K562 (cell line): ENCODE data around the gene UTS2R. TPM values are rescaled to one million over a fixed set of nuclear protein-coding genes. Genes with fewer than 3 reads are reported as not detected.

ENCODE experiments used
- CREB5 ChIP-seq: fragments of 250-450 bp; sonication (Bioruptor Pico); IDR thresholded peaks from 2 replicates; pipeline ENCODE4 v1.5.0; 2020; ENCODE audit warnings: mild to moderate bottlenecking
- CTCFL ChIP-seq: IDR thresholded peaks from 2 replicates; pipeline ENCODE4 v1.6.1; 2011; ENCODE audit warnings: borderline replicate concordance, low read depth, mild to moderate bottlenecking, moderate library complexity, low read length; ENCODE audit not compliant: insufficient read depth, poor library complexity, severe bottlenecking
- JUN ChIP-seq, 2 experiments: sonication (generic) in 1 of 2; formaldehyde crosslinking in 1 of 2; IDR thresholded peaks; 2 replicates each; pipeline versions ENCODE4 v1.6.1 to v1.8.0; 2012 to 2022; ENCODE audit warnings: borderline replicate concordance in 2 of 2, mild to moderate bottlenecking in 2 of 2, improper control_type of control experiment in 1 of 2, low read depth in 1 of 2, low read length in 1 of 2, missing genetic modification reagents in 1 of 2
- MEF2A ChIP-seq: IDR thresholded peaks from 2 replicates; pipeline ENCODE4 v1.6.1; 2011; ENCODE audit warnings: low read depth, mild to moderate bottlenecking, low read length, moderate library complexity; ENCODE audit not compliant: control insufficient read depth
- PHF8 ChIP-seq: fragments of 200-600 bp; sonication (generic); IDR thresholded peaks from 2 replicates; pipeline ENCODE4 v1.6.1; 2012; ENCODE audit warnings: mixed run types, mild to moderate bottlenecking, inconsistent platforms, low read length, moderate library complexity, borderline replicate concordance
- POLR2G ChIP-seq: fragments of 200-400 bp; formaldehyde crosslinking; IDR thresholded peaks from 2 replicates; pipeline ENCODE4 v1.6.1; 2017; ENCODE audit warnings: low read depth, mild to moderate bottlenecking, antibody characterized with exemption, low read length, moderate library complexity
- PPARD ChIP-seq: fragments of 250-450 bp; sonication (Bioruptor Pico); IDR thresholded peaks from 2 replicates; pipeline ENCODE4 v1.8.0; 2022; ENCODE audit warnings: inconsistent platforms, mild to moderate bottlenecking, moderate library complexity
- PRPF4 ChIP-seq: fragments of 200-400 bp; formaldehyde crosslinking; IDR thresholded peaks from one replicate; pipeline ENCODE4 v1.6.1; 2017; ENCODE audit warnings: low read length, low read depth, mild to moderate bottlenecking; ENCODE audit not compliant: insufficient read depth, poor library complexity, severe bottlenecking
- PURB ChIP-seq: sonication (generic); formaldehyde crosslinking; IDR thresholded peaks from 2 replicates; pipeline ENCODE4 v1.9.0; 2021; ENCODE audit warnings: low read depth, mild to moderate bottlenecking, missing genetic modification reagents
- RBM15 ChIP-seq: fragments of 200-400 bp; formaldehyde crosslinking; IDR thresholded peaks from 2 replicates; pipeline ENCODE4 v1.6.1; 2018; ENCODE audit warnings: mild to moderate bottlenecking, low read length, moderate library complexity; ENCODE audit not compliant: insufficient read depth
- RFX1 ChIP-seq: fragments of 450-650 bp; IDR thresholded peaks from 2 replicates; pipeline ENCODE4 v1.6.1; 2016; ENCODE audit warnings: mild to moderate bottlenecking, moderate library complexity
- SIRT6 ChIP-seq: IDR thresholded peaks from one replicate; pipeline ENCODE4 v1.6.1; 2012; ENCODE audit warnings: low read depth, mild to moderate bottlenecking, control low read depth, inconsistent platforms, low read length, moderate library complexity
- SMARCB1 ChIP-seq: IDR thresholded peaks from 2 replicates; pipeline ENCODE4 v1.6.1; 2011; ENCODE audit warnings: improper control_type of control experiment, low read depth; ENCODE audit not compliant: insufficient read length
- SREBF2 ChIP-seq: sonication (generic); formaldehyde crosslinking; IDR thresholded peaks from 2 replicates; pipeline ENCODE4 v1.4.0; 2020; ENCODE audit warnings: mild to moderate bottlenecking, missing genetic modification reagents
- STAT5B ChIP-seq: fragments of 250-450 bp; sonication (Bioruptor Pico); IDR thresholded peaks from 2 replicates; pipeline ENCODE4 v1.8.0; 2021; ENCODE audit warnings: mild to moderate bottlenecking, inconsistent platforms
- ZNF124 ChIP-seq: sonication (generic); formaldehyde crosslinking; IDR thresholded peaks from 2 replicates; pipeline ENCODE4 v1.8.1; 2022; ENCODE audit warnings: missing genetic modification reagents
- ZNF354B ChIP-seq: fragments of 250-450 bp; sonication (Bioruptor Pico); IDR thresholded peaks from 2 replicates; pipeline ENCODE4 v1.4.0; 2020
- polyA plus RNA-seq, 8 experiments: library from polyadenylated mRNA; depleted of rRNA in 4 of 8; stranded (reverse) in 5 of 8; unstranded in 3 of 8; fragments of >200 nt; fragmentation: Nextera tagmentation in 2 of 8; fragmentation: Illumina TruSeq in 1 of 8; extraction: Ambion mirVana in 2 of 8; extraction: Trizol in 1 of 8; gene quantifications; 2 replicates each; pipeline versions ENCODE4 v1.2.1 to v1.2.3, GENCODE V29; 2011 to 2014; ENCODE audit warnings: inconsistent platforms in 1 of 8, missing spikeins in 1 of 8
- total RNA-seq, 7 experiments: library from RNA; depleted of rRNA in 6 of 7; stranded (reverse); fragments of >200 nt in 6 of 7; fragmentation: Illumina TruSeq in 2 of 7; extraction: Trizol in 2 of 7; gene quantifications; 2 replicates each; pipeline versions ENCODE4 v1.2.1 to v1.2.3, GENCODE V29; 2011 to 2021; ENCODE audit warnings: low replicate concordance in 1 of 7
- TF ChIP-seq, protein P1 (sequence below): sonication (generic); formaldehyde crosslinking; IDR thresholded peaks from 2 replicates; pipeline ENCODE4 v1.9.0; 2022; ENCODE audit warnings: mild to moderate bottlenecking, missing genetic modification reagents
- TF ChIP-seq, protein P2 (sequence below): fragments of 450-650 bp; IDR thresholded peaks from 2 replicates; pipeline ENCODE4 v1.6.1; 2016; ENCODE audit warnings: antibody characterized with exemption

UTS2R gene
- total and polyA plus RNA-seq, 9 of the 15 experiments (the other 6 are each of a cell fraction or from before 2014, with no cell fraction given) = 0.22 TPM; not detected in 8

GRCh38 chr17:82414548-82415281 is 43.1 kb downstream of the UTS2R start (continued):
- TF ChIP-seq PHF8 = no peak
- TF ChIP-seq STAT5B (CRISPR knock-in tag) = no peak
- TF ChIP-seq SMARCB1 = peak; percentile 82
- peak; percentile 39; the same call in 1 of the 2 replicates for TF ChIP-seq POLR2G
- no peak for TF ChIP-seq RFX1
- TF ChIP-seq PPARD = no peak
- no peak for TF ChIP-seq ZNF354B (CRISPR knock-in tag)
- TF ChIP-seq, protein P1, sequence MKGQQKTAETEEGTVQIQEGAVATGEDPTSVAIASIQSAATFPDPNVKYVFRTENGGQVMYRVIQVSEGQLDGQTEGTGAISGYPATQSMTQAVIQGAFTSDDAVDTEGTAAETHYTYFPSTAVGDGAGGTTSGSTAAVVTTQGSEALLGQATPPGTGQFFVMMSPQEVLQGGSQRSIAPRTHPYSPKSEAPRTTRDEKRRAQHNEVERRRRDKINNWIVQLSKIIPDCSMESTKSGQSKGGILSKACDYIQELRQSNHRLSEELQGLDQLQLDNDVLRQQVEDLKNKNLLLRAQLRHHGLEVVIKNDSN = peak; percentile 43
- TF ChIP-seq JUN (IDR thresholded peaks at IDR 0.05; ENCODE audit: borderline replicate concordance, low read depth, low read length) = peak; percentile 25; the same call in 1 of the 2 replicates
- peak; percentile 93; the same call in 1 of the 2 replicates for TF ChIP-seq JUN (CRISPR knock-in tag; IDR thresholded peaks at IDR 0.05; ENCODE audit: borderline replicate concordance)
- no peak for TF ChIP-seq CREB5 (CRISPR knock-in tag)
- TF ChIP-seq SREBF2 (CRISPR knock-in tag) = 0 out of 2 replicates have a peak, but pooled peaks have one; percentile 62
- no peak for TF ChIP-seq PURB (CRISPR knock-in tag)
- no peak for TF ChIP-seq RBM15
- peak; percentile 29 for TF ChIP-seq CTCFL
- TF ChIP-seq ZNF124 (CRISPR knock-in tag) = peak; percentile 67; the same call in 1 of the 2 replicates
- no peak for TF ChIP-seq MEF2A
- TF ChIP-seq, protein P2, sequence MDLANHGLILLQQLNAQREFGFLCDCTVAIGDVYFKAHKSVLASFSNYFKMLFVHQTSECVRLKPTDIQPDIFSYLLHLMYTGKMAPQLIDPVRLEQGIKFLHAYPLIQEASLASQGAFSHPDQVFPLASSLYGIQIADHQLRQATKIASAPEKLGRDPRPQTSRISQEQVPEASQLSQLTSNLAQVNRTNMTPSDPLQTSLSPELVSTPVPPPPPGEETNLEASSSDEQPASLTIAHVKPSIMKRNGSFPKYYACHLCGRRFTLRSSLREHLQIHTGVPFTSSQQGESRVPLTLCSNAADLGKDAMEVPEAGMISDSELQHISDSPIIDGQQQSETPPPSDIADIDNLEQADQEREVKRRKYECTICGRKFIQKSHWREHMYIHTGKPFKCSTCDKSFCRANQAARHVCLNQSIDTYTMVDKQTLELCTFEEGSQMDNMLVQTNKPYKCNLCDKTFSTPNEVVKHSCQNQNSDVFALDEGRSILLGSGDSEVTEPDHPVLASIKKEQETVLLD = peak; percentile 31; the same call in 1 of the 2 replicates
- TF ChIP-seq SIRT6 = no peak
- TF ChIP-seq PRPF4 = no peak
